ENCODE results near the gene CSTB. TPM values are rescaled to one million over a fixed set of nuclear protein-coding genes. Genes with fewer than 3 reads are reported as not detected.

The CSTB gene
- total RNA-seq, 1 experiment from 2014 or later = 55.9 TPM

DNA sequence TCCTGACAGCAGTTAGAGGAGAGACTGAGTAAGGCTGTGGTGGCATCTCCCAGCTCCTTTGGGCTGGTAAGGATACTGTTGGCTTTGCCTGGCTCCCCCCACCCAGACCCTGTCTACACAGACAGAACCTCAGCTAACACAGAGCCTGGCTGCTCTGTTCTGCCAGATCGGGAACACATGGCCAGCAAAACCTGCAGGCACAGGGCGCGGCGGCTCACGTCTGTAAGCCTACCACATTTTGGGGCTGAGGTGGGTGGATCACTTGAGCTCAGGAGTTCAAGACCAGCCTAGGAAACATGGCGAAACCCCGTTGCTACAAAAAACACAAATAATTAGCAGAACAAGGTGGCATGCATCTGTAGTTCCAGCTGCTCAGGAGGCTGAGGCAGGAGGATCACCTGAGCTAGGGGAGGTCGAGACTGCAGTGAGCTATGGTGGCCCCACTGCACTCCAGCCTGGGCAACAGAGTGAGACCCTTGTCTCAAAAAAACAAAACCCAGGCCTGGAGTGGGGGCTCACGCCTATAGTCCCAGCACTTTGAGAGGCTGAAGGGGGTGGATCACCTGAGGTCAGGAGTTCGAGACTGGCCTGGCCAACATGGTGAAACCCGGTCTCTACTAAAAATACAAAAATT lies 6.7 kb downstream of the CSTB start:
- ChIA-PET CTCF (no interaction called here), POLR2A (ENCODE audit: low non-redundant PET) (no interaction called here)
- intact Hi-C loops (cut with micrococcal nuclease; ENCODE audit: unreplicated experiment) = no loop called here
- BruUV-seq (replicated peaks) = no TSS peak
- peaks cover 27% of the 10 kb centered on the region for H3K4me1 ChIP-seq (ENCODE audit: insufficient read depth, low read length, poor library complexity, severe bottlenecking)
- H3K27me3 ChIP-seq (replicated peaks; ENCODE audit: insufficient read depth, low read depth, low read length, poor library complexity) = no peaks in the 10 kb centered on the region
- no peak for TF ChIP-seq EZH2 (IDR thresholded peaks at IDR 0.05; ENCODE audit: borderline replicate concordance, low read depth, low read length, poor library complexity, severe bottlenecking)
- TF ChIP-seq, protein P1, sequence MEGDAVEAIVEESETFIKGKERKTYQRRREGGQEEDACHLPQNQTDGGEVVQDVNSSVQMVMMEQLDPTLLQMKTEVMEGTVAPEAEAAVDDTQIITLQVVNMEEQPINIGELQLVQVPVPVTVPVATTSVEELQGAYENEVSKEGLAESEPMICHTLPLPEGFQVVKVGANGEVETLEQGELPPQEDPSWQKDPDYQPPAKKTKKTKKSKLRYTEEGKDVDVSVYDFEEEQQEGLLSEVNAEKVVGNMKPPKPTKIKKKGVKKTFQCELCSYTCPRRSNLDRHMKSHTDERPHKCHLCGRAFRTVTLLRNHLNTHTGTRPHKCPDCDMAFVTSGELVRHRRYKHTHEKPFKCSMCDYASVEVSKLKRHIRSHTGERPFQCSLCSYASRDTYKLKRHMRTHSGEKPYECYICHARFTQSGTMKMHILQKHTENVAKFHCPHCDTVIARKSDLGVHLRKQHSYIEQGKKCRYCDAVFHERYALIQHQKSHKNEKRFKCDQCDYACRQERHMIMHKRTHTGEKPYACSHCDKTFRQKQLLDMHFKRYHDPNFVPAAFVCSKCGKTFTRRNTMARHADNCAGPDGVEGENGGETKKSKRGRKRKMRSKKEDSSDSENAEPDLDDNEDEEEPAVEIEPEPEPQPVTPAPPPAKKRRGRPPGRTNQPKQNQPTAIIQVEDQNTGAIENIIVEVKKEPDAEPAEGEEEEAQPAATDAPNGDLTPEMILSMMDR (conservative IDR thresholded peaks at IDR 0.05; ENCODE audit: low read depth, low read length) = no peak
- H3K27ac ChIP-seq (ENCODE audit: low read depth, low read length, poor library complexity, severe bottlenecking) = no peak overlapping the region
- H3K36me3 ChIP-seq (ENCODE audit: insufficient read depth, low read length, poor library complexity, severe bottlenecking) = peaks cover 21% of the 10 kb centered on the region
- H3K4me3 ChIP-seq (ENCODE audit: low read depth, low read length, poor library complexity, severe bottlenecking) = no peak overlapping the region
- no peak for DNase-seq (ENCODE audit: low spot score)
- no peaks in the 10 kb centered on the region for H3K9me3 ChIP-seq (ENCODE audit: low read depth, low read length, poor library complexity, severe bottlenecking)

GRCh38 chr21:43768868-43769167 lies 7.3 kb downstream of the CSTB start:
- no peak overlapping the region for H3K4me3 ChIP-seq (ENCODE audit: low read depth, low read length, poor library complexity, severe bottlenecking)
- peaks cover 15% of the 10 kb centered on the region for H3K36me3 ChIP-seq (ENCODE audit: insufficient read depth, low read length, poor library complexity, severe bottlenecking)
- TF ChIP-seq, protein P1 (conservative IDR thresholded peaks at IDR 0.05; ENCODE audit: low read depth, low read length) = no peak
- no peak for TF ChIP-seq EZH2 (IDR thresholded peaks at IDR 0.05; ENCODE audit: borderline replicate concordance, low read depth, low read length, poor library complexity, severe bottlenecking)
- CTCF ChIA-PET = no interaction called here
- no peaks in the 10 kb centered on the region for H3K9me3 ChIP-seq (ENCODE audit: low read depth, low read length, poor library complexity, severe bottlenecking)
- no peak for DNase-seq (ENCODE audit: low spot score)
- BruUV-seq (replicated peaks) = no TSS peak
- peaks cover 27% of the 10 kb centered on the region for H3K4me1 ChIP-seq (ENCODE audit: insufficient read depth, low read length, poor library complexity, severe bottlenecking)
- POLR2A ChIA-PET (ENCODE audit: low non-redundant PET) = no interaction called here
- H3K27ac ChIP-seq (ENCODE audit: low read depth, low read length, poor library complexity, severe bottlenecking) = peak overlapping the region; percentile 37
- H3K27me3 ChIP-seq (replicated peaks; ENCODE audit: insufficient read depth, low read depth, low read length, poor library complexity) = no peaks in the 10 kb centered on the region
- intact Hi-C loops (cut with micrococcal nuclease; ENCODE audit: unreplicated experiment) = no loop called here

DNA sequence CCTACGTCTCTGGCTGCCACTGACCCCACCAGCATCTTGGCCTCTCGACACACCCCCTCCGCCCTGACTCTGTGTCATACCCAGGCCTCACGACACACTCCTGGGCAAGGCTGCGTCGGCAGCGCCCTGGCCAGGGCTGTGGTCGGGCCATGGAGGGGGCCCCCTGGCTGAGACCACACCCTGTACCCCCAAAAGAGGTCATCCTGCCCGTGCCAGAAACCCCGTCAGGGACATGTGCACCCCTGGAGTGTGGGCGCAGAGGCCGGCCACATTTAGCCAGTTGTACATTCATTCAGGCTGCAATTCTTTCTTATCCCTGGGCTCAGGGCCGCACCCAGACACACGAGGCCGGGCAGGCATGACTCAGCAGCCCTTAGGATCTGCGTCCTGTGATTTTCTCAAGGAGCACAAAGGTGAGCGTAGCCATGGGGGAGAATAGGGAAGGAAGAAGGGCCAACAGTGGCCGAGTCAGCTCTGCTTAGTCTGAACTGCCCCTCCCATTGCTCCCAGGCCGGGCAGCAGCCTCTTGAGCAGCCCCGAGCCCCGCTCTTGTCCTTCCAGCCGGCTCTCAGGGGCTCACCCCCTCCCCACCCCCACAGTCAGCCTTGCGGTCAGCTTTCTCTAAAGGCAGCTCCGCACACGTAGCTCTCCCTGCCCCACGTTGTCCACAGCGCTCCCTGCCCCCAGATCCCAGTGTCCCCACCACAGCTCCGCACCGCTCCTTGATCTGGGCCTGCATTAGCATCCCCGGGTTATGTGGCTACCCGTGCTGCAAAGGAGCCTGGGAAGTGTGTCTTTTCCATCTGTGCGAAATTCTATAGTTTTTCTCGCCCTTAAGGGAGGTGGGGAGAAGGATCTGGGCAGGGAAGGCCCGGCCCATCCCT lies 7.9 kb downstream of the CSTB start:
- Histone ChIP-seq H3K4me1 (ENCODE audit: insufficient read depth, low read length, poor library complexity, severe bottlenecking) (peaks cover 24% of the 10 kb centered on the region), H3K27ac (ENCODE audit: low read depth, low read length, poor library complexity, severe bottlenecking) (peak overlapping the region; percentile 53), H3K4me3 (ENCODE audit: low read depth, low read length, poor library complexity, severe bottlenecking) (no peak overlapping the region), H3K27me3 (replicated peaks; ENCODE audit: insufficient read depth, low read depth, low read length, poor library complexity) (no peaks in the 10 kb centered on the region), H3K9me3 (ENCODE audit: low read depth, low read length, poor library complexity, severe bottlenecking) (no peaks in the 10 kb centered on the region), H3K36me3 (ENCODE audit: insufficient read depth, low read length, poor library complexity, severe bottlenecking) (peaks cover 9% of the 10 kb centered on the region)
- no TSS peak for BruUV-seq (replicated peaks)
- no peak for DNase-seq (ENCODE audit: low spot score)
- intact Hi-C loops (cut with micrococcal nuclease; ENCODE audit: unreplicated experiment) = no loop called here
- TF ChIP-seq, protein P1 (conservative IDR thresholded peaks at IDR 0.05; ENCODE audit: low read depth, low read length) = no peak
- TF ChIP-seq EZH2 (IDR thresholded peaks at IDR 0.05; ENCODE audit: borderline replicate concordance, low read depth, low read length, poor library complexity, severe bottlenecking) = no peak
- ChIA-PET CTCF (interaction anchor here (0.5 kb wide), 1 partner anchor 1106 kb away, joined by 4 read pairs; no protein-coding TSS in a partner anchor), POLR2A (ENCODE audit: low non-redundant PET) (no interaction called here)
